Measurements from ENCODE around the gene CACNA1A. TPM values are rescaled to one million over a fixed set of nuclear protein-coding genes. Genes with fewer than 3 reads are reported as not detected.

The CACNA1A gene
- polyA plus RNA-seq, 3 donors, result 0.08 to 0.09 TPM; not detected in 1

- Histone ChIP-seq H3K4me1 (ENCODE audit: control insufficient read depth in 1 of 2, insufficient read depth in 2 of 2, low read length in 2 of 2) (no peaks in the 10 kb centered on the region), H3K4me3 (replicated peaks in 1 of 3; ENCODE audit: low read depth in 2 of 3, low read length in 3 of 3) (no peak overlapping the region), H3K27ac (ENCODE audit: low read depth in 1 of 2, low read length in 2 of 2) (no peak overlapping the region), H3K27me3 (ENCODE audit: control insufficient read depth in 2 of 2, insufficient read depth in 2 of 2, low read length in 2 of 2) (peaks cover 35 to 44% of the 10 kb centered on the region in 2 donors), H3K79me2 (ENCODE audit: insufficient read depth, low read length) (no peaks in the 10 kb centered on the region), H3K36me3 (replicated peaks in 1 of 2; ENCODE audit: control insufficient read depth in 1 of 2, insufficient read depth in 2 of 2, low read length in 2 of 2) (no peaks in the 10 kb centered on the region), H3K9me3 (replicated peaks in 1 of 2; ENCODE audit: control insufficient read depth in 1 of 2, insufficient read depth in 1 of 2, low read length in 2 of 2) (peaks cover 0 to 4% of the 10 kb centered on the region in 2 donors), H4K20me1 (ENCODE audit: insufficient read depth, low read length) (no peaks in the 10 kb centered on the region), H3K9ac (ENCODE audit: insufficient read depth, low read length, poor library complexity, severe bottlenecking) (no peak overlapping the region), H2AFZ (ENCODE audit: insufficient read depth, low read depth, low read length, poor library complexity, severe bottlenecking) (no peak overlapping the region), H3K4me2 (replicated peaks; ENCODE audit: extremely low read depth, low read length, poor library complexity, severe bottlenecking) (no peak overlapping the region)
- TF ChIP-seq CTCF (IDR thresholded peaks at IDR 0.05), result no peak
- Mint-ChIP-seq H3K9me3 (peaks cover 0 to 7% (median 2%) of the 10 kb centered on the region in 7 donors), H3K27me3 (ENCODE audit: low read depth in 3 of 3) (peaks cover 50 to 60% (median 58%) of the 10 kb centered on the region in 3 donors), H3K4me3 (no peak overlapping the region), H3K36me3 (no peaks in the 10 kb centered on the region), H3K4me1 (no peaks in the 10 kb centered on the region), H3K27ac (no peak overlapping the region)
- intact Hi-C loops (cut with micrococcal nuclease), result no loop called here
- no peak for DNase-seq
- 77% methylated on average over 6 of the region's 12 CpGs for WGBS (ENCODE audit: insufficient coverage)
These were observed 2.6 kb downstream of the CACNA1A start for GRCh38 chr19:13503570-13504235.

GRCh38 chr19:13502231-13502630 is 4.0 kb downstream of the CACNA1A start:
- no peaks in the 10 kb centered on the region for H3K4me1 Mint-ChIP-seq
- H3K4me2 ChIP-seq (replicated peaks; ENCODE audit: extremely low read depth, low read length, poor library complexity, severe bottlenecking), result no peak overlapping the region
- 94% methylated on average over 5 of the region's 6 CpGs for WGBS (ENCODE audit: insufficient coverage)
- H3K4me3 Mint-ChIP-seq, result no peak overlapping the region
- TF ChIP-seq CTCF (IDR thresholded peaks at IDR 0.05), result no peak
- H3K27me3 ChIP-seq (ENCODE audit: control insufficient read depth in 2 of 2, insufficient read depth in 2 of 2, low read length in 2 of 2), result peaks cover 20 to 30% of the 10 kb centered on the region in 2 donors
- H3K27ac ChIP-seq (ENCODE audit: low read depth in 1 of 2, low read length in 2 of 2), result no peak overlapping the region
- H3K36me3 Mint-ChIP-seq, result no peaks in the 10 kb centered on the region
- DNase-seq, result no peak
- H3K79me2 ChIP-seq (ENCODE audit: insufficient read depth, low read length), result no peaks in the 10 kb centered on the region
- no peaks in the 10 kb centered on the region for H4K20me1 ChIP-seq (ENCODE audit: insufficient read depth, low read length)
- H3K27me3 Mint-ChIP-seq (ENCODE audit: low read depth in 3 of 3), result peaks cover 41 to 45% (median 44%) of the 10 kb centered on the region in 3 donors
- H2AFZ ChIP-seq (ENCODE audit: insufficient read depth, low read depth, low read length, poor library complexity, severe bottlenecking), result no peak overlapping the region
- H3K36me3 ChIP-seq (replicated peaks in 1 of 2; ENCODE audit: control insufficient read depth in 1 of 2, insufficient read depth in 2 of 2, low read length in 2 of 2), result no peaks in the 10 kb centered on the region
- H3K4me3 ChIP-seq (replicated peaks in 1 of 3; ENCODE audit: low read depth in 2 of 3, low read length in 3 of 3), result no peak overlapping the region
- no peaks in the 10 kb centered on the region for H3K4me1 ChIP-seq (ENCODE audit: control insufficient read depth in 1 of 2, insufficient read depth in 2 of 2, low read length in 2 of 2)
- peaks cover 0 to 7% (median 2%) of the 10 kb centered on the region in 7 donors for H3K9me3 Mint-ChIP-seq
- no peak overlapping the region for H3K9ac ChIP-seq (ENCODE audit: insufficient read depth, low read length, poor library complexity, severe bottlenecking)
- H3K27ac Mint-ChIP-seq, result no peak overlapping the region
- intact Hi-C loops (cut with micrococcal nuclease), result no loop called here
- peaks cover 0 to 4% of the 10 kb centered on the region in 2 donors for H3K9me3 ChIP-seq (replicated peaks in 1 of 2; ENCODE audit: control insufficient read depth in 1 of 2, insufficient read depth in 1 of 2, low read length in 2 of 2)

All from CD14-positive monocyte (primary cell).